Spleen (tissue), 7 donors: ENCODE results near the gene PTK7.

Experiments
- POLR2A ChIP-seq, 3 donors: fragments of 450-650 bp; IDR thresholded peaks; one replicate each; pipeline ENCODE4 v1.5.1; 2017; ENCODE audit warnings: antibody characterized with exemption in 3 of 3, mild to moderate bottlenecking in 1 of 3
- POLR2AphosphoS5 ChIP-seq, 3 donors: sonication (generic); formaldehyde crosslinking; IDR thresholded peaks; one replicate each; pipeline ENCODE4 v1.5.1; 2017; ENCODE audit warnings: antibody characterized with exemption in 3 of 3
- TF ChIP-seq, protein P1 (sequence below), 11 experiments: fragments of 200-600 bp in 7 of 11; fragments of 450-650 bp in 4 of 11; sonication (generic) in 4 of 11; IDR thresholded peaks in 8 of 11; conservative IDR thresholded peaks in 3 of 11; 1 replicate in 7 of 11; 2 replicates in 4 of 11; pipeline versions ENCODE4 v1.4.0 to v1.8.0; 2016 to 2021; ENCODE audit warnings: antibody characterized with exemption in 11 of 11, inconsistent platforms in 4 of 11, mild to moderate bottlenecking in 1 of 11
- donor health status: DM: no; HTN: no; CAD: no; lungs with moderate emphysema.
- donor health status: DM: no; HTN: no; CAD: no.
- donor health status: DM: no; HTN: no; CAD: no.

DNA sequence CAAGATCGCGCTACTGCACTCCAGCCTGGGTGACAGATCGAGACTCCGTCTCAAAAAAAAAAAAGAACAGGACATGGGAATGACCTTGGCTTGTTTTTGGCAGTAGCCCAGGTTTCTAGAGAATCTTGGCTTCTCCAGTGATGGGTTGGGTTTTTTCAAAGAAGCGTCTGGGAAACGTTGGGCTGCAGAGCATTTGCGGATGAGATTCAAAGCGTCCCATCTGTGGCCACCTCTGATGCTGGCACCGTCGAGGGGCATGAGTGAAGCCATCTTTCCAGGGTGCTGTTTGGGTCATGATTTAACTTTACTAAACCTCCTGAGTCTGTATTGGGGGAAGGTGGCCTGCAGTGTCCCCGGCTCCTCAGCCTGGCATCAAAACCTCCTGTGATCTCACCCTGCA lies 51.8 kb downstream of the PTK7 start:
- TF ChIP-seq, protein P1, sequence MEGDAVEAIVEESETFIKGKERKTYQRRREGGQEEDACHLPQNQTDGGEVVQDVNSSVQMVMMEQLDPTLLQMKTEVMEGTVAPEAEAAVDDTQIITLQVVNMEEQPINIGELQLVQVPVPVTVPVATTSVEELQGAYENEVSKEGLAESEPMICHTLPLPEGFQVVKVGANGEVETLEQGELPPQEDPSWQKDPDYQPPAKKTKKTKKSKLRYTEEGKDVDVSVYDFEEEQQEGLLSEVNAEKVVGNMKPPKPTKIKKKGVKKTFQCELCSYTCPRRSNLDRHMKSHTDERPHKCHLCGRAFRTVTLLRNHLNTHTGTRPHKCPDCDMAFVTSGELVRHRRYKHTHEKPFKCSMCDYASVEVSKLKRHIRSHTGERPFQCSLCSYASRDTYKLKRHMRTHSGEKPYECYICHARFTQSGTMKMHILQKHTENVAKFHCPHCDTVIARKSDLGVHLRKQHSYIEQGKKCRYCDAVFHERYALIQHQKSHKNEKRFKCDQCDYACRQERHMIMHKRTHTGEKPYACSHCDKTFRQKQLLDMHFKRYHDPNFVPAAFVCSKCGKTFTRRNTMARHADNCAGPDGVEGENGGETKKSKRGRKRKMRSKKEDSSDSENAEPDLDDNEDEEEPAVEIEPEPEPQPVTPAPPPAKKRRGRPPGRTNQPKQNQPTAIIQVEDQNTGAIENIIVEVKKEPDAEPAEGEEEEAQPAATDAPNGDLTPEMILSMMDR (IDR thresholded peaks at IDR 0.05 in 8 of 11, conservative IDR thresholded peaks at IDR 0.05 in 3 of 11): no peak
- TF ChIP-seq POLR2AphosphoS5 (IDR thresholded peaks at IDR 0.05) (no peak), POLR2A (IDR thresholded peaks at IDR 0.05) (no peak)
